ENCODE measurements around the gene PCDHGA2. TPM values are rescaled to one million over a fixed set of nuclear protein-coding genes. Genes with fewer than 3 reads are reported as not detected.

Gene PCDHGA2
- polyA plus RNA-seq, 2 of the 4 experiments (the other 2 are of a cell fraction) = 0.58 to 1.7 TPM

- Histone ChIP-seq H3K27ac (peak within 1 kb of the TSS; percentile 24 to 73; a peak in 5 of 6 replicates), H3K4me1 (no peaks in the 10 kb centered on the region), H3K4me2 (peak within 1 kb of the TSS; percentile 69), H3K9me3 (peaks cover 28% of the 10 kb centered on the region), H3K4me3 (peak within 1 kb of the TSS; percentile 45)
- TF ChIP-seq RAD21 (conservative IDR thresholded peaks at IDR 0.05 in 1 of 2, IDR thresholded peaks at IDR 0.05 in 1 of 2) (peak; percentile 71 to 73), RCOR1 (IDR thresholded peaks at IDR 0.05; ENCODE audit: low read depth, low read length) (no peak), CBX8 (IDR thresholded peaks at IDR 0.05) (no peak), CHD2 (IDR thresholded peaks at IDR 0.05; ENCODE audit: low read length, partially characterized antibody) (peak; percentile 14), TFCP2L1 (CRISPR knock-in tag; IDR thresholded peaks at IDR 0.05) (no peak), SMC3 (IDR thresholded peaks at IDR 0.05) (peak; percentile 60), POLR2A (IDR thresholded peaks at IDR 0.05; ENCODE audit: low read length) (peak; percentile 28)
- TF ChIP-seq, protein P1, sequence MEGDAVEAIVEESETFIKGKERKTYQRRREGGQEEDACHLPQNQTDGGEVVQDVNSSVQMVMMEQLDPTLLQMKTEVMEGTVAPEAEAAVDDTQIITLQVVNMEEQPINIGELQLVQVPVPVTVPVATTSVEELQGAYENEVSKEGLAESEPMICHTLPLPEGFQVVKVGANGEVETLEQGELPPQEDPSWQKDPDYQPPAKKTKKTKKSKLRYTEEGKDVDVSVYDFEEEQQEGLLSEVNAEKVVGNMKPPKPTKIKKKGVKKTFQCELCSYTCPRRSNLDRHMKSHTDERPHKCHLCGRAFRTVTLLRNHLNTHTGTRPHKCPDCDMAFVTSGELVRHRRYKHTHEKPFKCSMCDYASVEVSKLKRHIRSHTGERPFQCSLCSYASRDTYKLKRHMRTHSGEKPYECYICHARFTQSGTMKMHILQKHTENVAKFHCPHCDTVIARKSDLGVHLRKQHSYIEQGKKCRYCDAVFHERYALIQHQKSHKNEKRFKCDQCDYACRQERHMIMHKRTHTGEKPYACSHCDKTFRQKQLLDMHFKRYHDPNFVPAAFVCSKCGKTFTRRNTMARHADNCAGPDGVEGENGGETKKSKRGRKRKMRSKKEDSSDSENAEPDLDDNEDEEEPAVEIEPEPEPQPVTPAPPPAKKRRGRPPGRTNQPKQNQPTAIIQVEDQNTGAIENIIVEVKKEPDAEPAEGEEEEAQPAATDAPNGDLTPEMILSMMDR (IDR thresholded peaks at IDR 0.05) = peak; percentile 75
- WGBS (ENCODE audit: missing lambda C conversion rate) = 9% methylated on average over 29 of the region's 29 CpGs
- ATAC-seq = peak; percentile 99
- FAIRE-seq = no peak
- ChIA-PET POLR2A (interaction anchor here (1.0 to 1.9 kb wide), 5 partner anchors 11 to 214 kb away, joined by 3 to 7 read pairs (median 4); partner anchors contain the start of genes PCDHGA1, PCDHGA2 and TAF7), CTCF (interaction anchor here (0.7 to 4.4 kb wide), 31 partner anchors 10 to 269 kb away, joined by 3 to 25 read pairs (median 6); partner anchors contain the start of genes DIAPH1, PCDHB11, PCDHB6 and PCDHGA1)
- peak; percentile 80 to 87 for DNase-seq (ENCODE audit: low read depth in 1 of 2, low spot score in 1 of 2)
Observed at GRCh38 chr5:141349917-141350619, 11.5 kb downstream of the PCDHGA2 start, which contains the start of gene PCDHGB1. TSS of gene PCDHGB1 (plus strand) at chr5:141350099. CDS start at chr5:141350261, 162 bp downstream.

DNA sequence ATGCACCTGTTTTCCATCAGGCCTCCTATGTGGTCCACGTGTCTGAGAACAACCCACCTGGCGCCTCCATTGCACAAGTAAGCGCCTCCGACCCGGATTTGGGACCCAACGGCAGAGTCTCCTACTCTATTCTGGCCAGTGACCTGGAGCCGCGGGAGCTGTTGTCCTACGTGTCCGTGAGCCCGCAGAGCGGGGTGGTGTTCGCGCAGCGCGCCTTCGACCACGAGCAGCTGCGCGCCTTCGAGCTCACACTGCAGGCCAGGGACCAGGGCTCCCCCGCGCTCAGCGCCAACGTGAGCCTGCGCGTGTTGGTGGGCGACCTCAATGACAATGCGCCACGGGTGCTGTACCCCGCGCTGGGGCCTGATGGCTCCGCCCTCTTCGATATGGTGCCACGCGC, 13.0 kb downstream of the PCDHGA2 start:
- no peaks in the 10 kb centered on the region for H3K4me1 ChIP-seq
- WGBS (ENCODE audit: missing lambda C conversion rate) = 93% methylated on average over 23 of the region's 36 CpGs
- no peak overlapping the region for H3K4me2 ChIP-seq
- TF ChIP-seq KDM5A (IDR thresholded peaks at IDR 0.05) (no peak), CEBPB (IDR thresholded peaks at IDR 0.05) (no peak), CBX8 (IDR thresholded peaks at IDR 0.05) (no peak), FOSL2 (IDR thresholded peaks at IDR 0.05) (no peak), FOSL2 (CRISPR knock-in tag; IDR thresholded peaks at IDR 0.05) (no peak), E2F6 (IDR thresholded peaks at IDR 0.05; ENCODE audit: borderline replicate concordance, low read depth) (no peak), FOXS1 (CRISPR knock-in tag; IDR thresholded peaks at IDR 0.05) (no peak), CBX2 (IDR thresholded peaks at IDR 0.05; ENCODE audit: borderline replicate concordance, low read depth) (no peak), RCOR1 (IDR thresholded peaks at IDR 0.05; ENCODE audit: low read depth, low read length) (no peak), HDAC2 (IDR thresholded peaks at IDR 0.05) (no peak), MAZ (IDR thresholded peaks at IDR 0.05; ENCODE audit: borderline replicate concordance, low read depth, low read length) (no peak), NPAS2 (CRISPR knock-in tag; IDR thresholded peaks at IDR 0.05; ENCODE audit: borderline replicate concordance) (no peak), SREBF2 (IDR thresholded peaks at IDR 0.05) (no peak), MAX (IDR thresholded peaks at IDR 0.05) (no peak), HEYL (CRISPR knock-in tag; IDR thresholded peaks at IDR 0.05) (no peak), RFX5 (IDR thresholded peaks at IDR 0.05) (no peak), RARB (CRISPR knock-in tag; IDR thresholded peaks at IDR 0.05) (no peak), NR3C1 (IDR thresholded peaks at IDR 0.05) (no peak), BCL3 (IDR thresholded peaks at IDR 0.05) (no peak)
- ChIA-PET CTCF (interaction anchor here (0.6 to 4.4 kb wide), 8 partner anchors 13 to 215 kb away, joined by 3 to 21 read pairs (median 8); partner anchors contain the start of genes PCDHGA2, PCDHGA5, PCDHGA7 and PCDHGB3), POLR2A (no interaction called here)
- ATAC-seq (no peak), FAIRE-seq (no peak), DNase-seq (ENCODE audit: low read depth in 1 of 2, low spot score in 1 of 2) (no peak)
- H3K9me3 ChIP-seq = peaks cover 31% of the 10 kb centered on the region
- no peak overlapping the region for H3K4me3 ChIP-seq
- H3K27ac ChIP-seq = no peak overlapping the region

Measured in A549 (cell line).